C4-2B (cell line): Measurements from ENCODE around the gene ADA.

Experiments
- CTCF ChIP-seq: fragments of 450-650 bp; conservative IDR thresholded peaks from 2 replicates; pipeline ENCODE4 v1.5.1; 2017; ENCODE audit warnings: mild to moderate bottlenecking
- ZFX ChIP-seq: fragments of 450-650 bp; IDR thresholded peaks from 2 replicates; pipeline ENCODE4 v1.6.1; 2017

- TF ChIP-seq CTCF (no peak), ZFX (no peak)
Observed at GRCh38 chr20:44586289-44586911, 65.1 kb downstream of the ADA start.
